Naive B cell (primary cell): ENCODE data around the gene MAP6D1. TPM values are rescaled to one million over a fixed set of nuclear protein-coding genes. Genes with fewer than 3 reads are reported as not detected.
"Not testable (repeated sequence)": the region's sequence is repeated elsewhere in the genome, so short reads cannot be mapped to it uniquely, and the experiment has no call there.

Experiments
- ATAC-seq, 2 donors: fragments of 150-1000 bp; cut with Tn5 transposase; 2 replicates each; pipeline ENCODE4 v1.10.0; 2021; ENCODE audit warnings: low read depth in 2 of 2, mild to moderate bottlenecking in 2 of 2, moderate library complexity in 2 of 2
- DNase-seq: peaks from one replicate; pipeline ENCODE4 v3.0.0; 2022
- H3K27ac Mint-ChIP-seq, 6 donors: one replicate each; pipeline ENCODE4 v1.8.0; 2020 to 2022; ENCODE audit warnings: mild to moderate bottlenecking in 6 of 6, mixed read lengths in 6 of 6, moderate library complexity in 5 of 6, inconsistent platforms in 2 of 6
- H3K27me3 Mint-ChIP-seq, 3 donors: one replicate each; pipeline ENCODE4 v1.8.0; 2021 to 2022; ENCODE audit warnings: mixed read lengths in 3 of 3, mild to moderate bottlenecking in 1 of 3
- H3K36me3 Mint-ChIP-seq, 2 donors: one replicate each; pipeline ENCODE4 v1.8.0; 2020 to 2022; ENCODE audit warnings: mixed read lengths in 2 of 2, inconsistent platforms in 1 of 2, mild to moderate bottlenecking in 1 of 2
- H3K4me1 Mint-ChIP-seq, 3 donors: one replicate each; pipeline ENCODE4 v1.8.0; 2020 to 2022; ENCODE audit warnings: mixed read lengths in 3 of 3, inconsistent platforms in 1 of 3, mild to moderate bottlenecking in 1 of 3, moderate library complexity in 1 of 3
- H3K4me3 Mint-ChIP-seq, 8 donors: one replicate each; pipeline ENCODE4 v1.8.0; 2020 to 2022; ENCODE audit warnings: mild to moderate bottlenecking in 8 of 8, mixed read lengths in 8 of 8, moderate library complexity in 8 of 8, inconsistent platforms in 2 of 8
- H3K9me3 Mint-ChIP-seq, 7 donors: one replicate each; pipeline ENCODE4 v1.8.0; 2020 to 2022; ENCODE audit warnings: mixed read lengths in 7 of 7, mild to moderate bottlenecking in 5 of 7, inconsistent platforms in 2 of 7, moderate library complexity in 1 of 7
- polyA plus RNA-seq, 6 donors: library from polyadenylated mRNA; unstranded; fragments of 300-500 nt; fragmentation: Illumina TruSeq; gene quantifications; one replicate each; pipeline ENCODE4 v1.2.3, GENCODE V29; 2021; ENCODE audit warnings: low read depth in 6 of 6

Gene MAP6D1
- polyA plus RNA-seq, 6 donors from 2014 or later: 0.78 TPM; not detected in 5

GRCh38 chr3:183779896-183780465 is 45.4 kb downstream of the MAP6D1 start:
- H3K36me3 Mint-ChIP-seq: peaks cover 8 to 43% of the 10 kb centered on the region in 2 donors
- no peak for DNase-seq
- H3K9me3 Mint-ChIP-seq: no peaks in the 10 kb centered on the region
- H3K27me3 Mint-ChIP-seq: no peaks in the 10 kb centered on the region
- peak overlapping the region in 1 of 6 donors; percentile 59 for H3K27ac Mint-ChIP-seq
- no peak for ATAC-seq
- H3K4me1 Mint-ChIP-seq: no peaks in the 10 kb centered on the region
- H3K4me3 Mint-ChIP-seq: no peak overlapping the region

- H3K36me3 Mint-ChIP-seq: peaks cover 23 to 53% of the 10 kb centered on the region in 2 donors
Observed at GRCh38 chr3:183777016-183777618, 48.3 kb downstream of the MAP6D1 start.

DNA sequence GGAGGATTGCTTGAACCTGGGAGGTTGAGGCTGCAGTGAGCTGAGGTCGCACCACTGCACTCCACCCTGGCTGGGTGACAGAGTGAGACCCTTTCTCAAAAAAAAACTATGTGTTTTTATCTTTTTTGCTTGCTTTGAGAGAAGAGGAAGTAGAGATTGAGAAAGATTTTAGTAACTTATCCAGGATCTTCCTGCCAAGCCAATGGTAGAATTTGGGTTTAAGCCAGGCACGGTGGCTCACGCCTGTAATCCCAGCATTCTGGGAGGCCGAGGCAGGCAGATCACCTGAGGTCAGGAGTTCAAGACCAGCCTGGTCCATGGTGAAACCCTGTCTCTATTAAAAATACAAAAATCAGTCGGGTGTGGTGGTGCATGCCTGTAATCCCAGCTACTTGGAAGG is 48.9 kb downstream of the MAP6D1 start:
- Mint-ChIP-seq H3K27ac (peak overlapping the region in 1 of 6 donors; percentile 9), H3K36me3 (peaks cover 23 to 50% of the 10 kb centered on the region in 2 donors)
- H3K4me3 Mint-ChIP-seq, ATAC-seq, H3K4me1 Mint-ChIP-seq, H3K27me3 Mint-ChIP-seq, H3K9me3 Mint-ChIP-seq, DNase-seq: not testable (repeated sequence)

More at GRCh38 chr3:183777016-183777618, 48.3 kb downstream of the MAP6D1 start:
- peak overlapping the region in 2 of 6 donors; percentile 9 for H3K27ac Mint-ChIP-seq
- H3K4me1 Mint-ChIP-seq: no peaks in the 10 kb centered on the region
- DNase-seq (no peak), ATAC-seq (no peak)
- H3K27me3 Mint-ChIP-seq: no peaks in the 10 kb centered on the region
- no peaks in the 10 kb centered on the region for H3K9me3 Mint-ChIP-seq
- H3K4me3 Mint-ChIP-seq: no peak overlapping the region

GRCh38 chr3:183775781-183776180 is 49.6 kb downstream of the MAP6D1 start:
- H3K27ac Mint-ChIP-seq: peak overlapping the region in 1 of 6 donors; percentile 81
- H3K4me3 Mint-ChIP-seq: no peak overlapping the region
- no peaks in the 10 kb centered on the region for H3K27me3 Mint-ChIP-seq
- no peaks in the 10 kb centered on the region for H3K9me3 Mint-ChIP-seq
- peaks cover 23 to 44% of the 10 kb centered on the region in 2 donors for H3K36me3 Mint-ChIP-seq
- no peaks in the 10 kb centered on the region for H3K4me1 Mint-ChIP-seq
- DNase-seq: no peak
- no peak for ATAC-seq

DNA sequence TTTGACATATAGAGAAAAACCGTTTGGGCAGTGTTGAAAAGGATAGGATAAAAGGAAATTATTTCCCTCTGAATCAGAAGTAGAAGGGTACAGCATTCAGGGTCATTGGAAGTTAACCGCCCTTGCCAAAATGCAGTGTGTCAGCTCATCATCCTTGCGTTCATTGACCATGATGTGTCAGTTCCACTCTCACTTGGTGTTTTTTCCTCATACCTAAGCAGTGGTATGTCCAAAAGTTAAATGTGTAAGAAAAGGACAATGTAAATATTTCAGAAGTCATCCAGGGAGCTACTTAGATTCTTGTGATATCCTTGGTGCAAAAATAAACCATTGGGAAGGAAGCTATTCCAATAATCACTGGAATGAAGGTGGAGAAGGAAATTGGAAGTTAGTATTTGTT is 50.7 kb downstream of the MAP6D1 start:
- Mint-ChIP-seq H3K9me3 (no peaks in the 10 kb centered on the region), H3K4me1 (no peaks in the 10 kb centered on the region), H3K27ac (no peak overlapping the region), H3K36me3 (peaks cover 23 to 36% of the 10 kb centered on the region in 2 donors), H3K27me3 (no peaks in the 10 kb centered on the region), H3K4me3 (no peak overlapping the region)
- no peak for DNase-seq
- ATAC-seq: no peak

- no peaks in the 10 kb centered on the region for H3K27me3 Mint-ChIP-seq
- H3K4me1 Mint-ChIP-seq: peaks cover 9 to 12% (median 9%) of the 10 kb centered on the region in 3 donors
- H3K9me3 Mint-ChIP-seq: no peaks in the 10 kb centered on the region
- H3K4me3 Mint-ChIP-seq: peak overlapping the region in 1 of 8 donors; percentile 36
- H3K27ac Mint-ChIP-seq: no peak overlapping the region
- ATAC-seq: no peak
- no peak for DNase-seq
- H3K36me3 Mint-ChIP-seq: peaks cover 6 to 10% of the 10 kb centered on the region in 2 donors
Observed at GRCh38 chr3:183769453-183769852, 55.9 kb downstream of the MAP6D1 start.

DNA sequence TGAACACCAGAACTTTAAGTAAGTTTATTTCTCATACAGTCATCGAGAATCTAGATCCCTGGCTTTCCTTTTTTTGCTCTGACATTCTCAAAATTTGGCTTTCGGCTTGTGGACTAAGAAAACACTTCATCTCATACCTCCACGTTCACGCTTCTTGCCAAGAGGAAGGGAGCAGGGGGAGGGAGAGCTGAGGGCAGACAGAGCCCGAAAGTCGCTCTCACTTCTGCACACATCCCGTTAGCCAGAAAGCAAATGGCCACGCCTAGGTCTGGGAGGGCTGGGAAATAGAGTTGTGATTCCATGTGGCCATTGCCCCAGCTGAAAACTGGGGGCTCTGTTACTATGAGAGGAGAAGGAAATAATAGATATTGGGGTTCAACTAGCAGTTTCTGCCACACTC is 57.3 kb downstream of the MAP6D1 start:
- H3K9me3 Mint-ChIP-seq: no peaks in the 10 kb centered on the region
- H3K4me3 Mint-ChIP-seq: no peak overlapping the region
- no peak overlapping the region for H3K27ac Mint-ChIP-seq
- H3K27me3 Mint-ChIP-seq: no peaks in the 10 kb centered on the region
- DNase-seq (no peak), ATAC-seq (no peak)
- H3K4me1 Mint-ChIP-seq: peaks cover 9 to 15% (median 9%) of the 10 kb centered on the region in 3 donors
- no peaks in the 10 kb centered on the region for H3K36me3 Mint-ChIP-seq

- no peaks in the 10 kb centered on the region for H3K9me3 Mint-ChIP-seq
- H3K27me3 Mint-ChIP-seq: no peaks in the 10 kb centered on the region
- peak; percentile 83 to 86 for ATAC-seq
Observed at GRCh38 chr3:183766745-183767606, 58.4 kb downstream of the MAP6D1 start.

GRCh38 chr3:183766107-183766506 is 59.3 kb downstream of the MAP6D1 start:
- Mint-ChIP-seq H3K9me3 (no peaks in the 10 kb centered on the region), H3K27ac (no peak overlapping the region), H3K4me1 (peaks cover 9 to 15% (median 9%) of the 10 kb centered on the region in 3 donors), H3K4me3 (no peak overlapping the region), H3K27me3 (no peaks in the 10 kb centered on the region), H3K36me3 (peaks cover 8 to 11% of the 10 kb centered on the region in 2 donors)
- DNase-seq (no peak), ATAC-seq (no peak)

More at GRCh38 chr3:183766745-183767606, 58.4 kb downstream of the MAP6D1 start:
- Mint-ChIP-seq H3K4me1 (peaks cover 9 to 15% (median 9%) of the 10 kb centered on the region in 3 donors), H3K27ac (peak overlapping the region in 1 of 6 donors; percentile 40), H3K4me3 (no peak overlapping the region), H3K36me3 (peaks cover 2 to 6% of the 10 kb centered on the region in 2 donors)
- DNase-seq: peak; percentile 62

Other genes with a start within 250 kb of the MAP6D1 start
- gene KLHL24, start 190.0 kb downstream of the MAP6D1 start, polyA plus RNA-seq: 10 to 100 TPM; 46.7 to 84.9 (median 65.3) TPM
- gene YEATS2, start 127.8 kb downstream of the MAP6D1 start, polyA plus RNA-seq: 1 to 10 TPM; 2.5 to 7.3 (median 3.9) TPM
- gene PARL, start 59.3 kb upstream of the MAP6D1 start, polyA plus RNA-seq: 100 to 1,000 TPM; 103 to 142 (median 109) TPM
- 10 to 100 TPM in 3 of 6 donors, 1 to 10 TPM in 3; 8.3 to 15.1 (median 10.5) TPM for gene ABCC5, start 192.3 kb upstream of the MAP6D1 start, polyA plus RNA-seq
- not detected for gene HTR3D, start 206.2 kb upstream of the MAP6D1 start, polyA plus RNA-seq
- not detected for gene HTR3C, start 227.5 kb upstream of the MAP6D1 start, polyA plus RNA-seq